GM18499 (cell line): ENCODE measurements around the gene FCRL2.

ENCODE experiments used
- ATAC-seq: cut with Tn5 transposase; IDR thresholded peaks from one replicate; pipeline ENCODE4 v1.9.1; 2021; ENCODE audit warnings: moderate number of reproducible peaks; ENCODE audit not compliant: insufficient read depth, unreplicated experiment

Gene FCRL2

GRCh38 chr1:157776971-157777391 is at the start of gene FCRL2:
TSS of gene FCRL2 (minus strand) at chr1:157777132. CDS start at chr1:157777073, 59 bp downstream.
- peak; percentile 53 for ATAC-seq

- no peak for ATAC-seq
Observed at GRCh38 chr1:157820299-157820698, 43.4 kb upstream of the FCRL2 start.

GRCh38 chr1:157819896-157820295 is 43.0 kb upstream of the FCRL2 start, which contains the start of gene FCRL1:
TSS of gene FCRL1 (minus strand) at chr1:157820120. CDS start at chr1:157820037, 83 bp downstream.
- ATAC-seq: no peak

- no peak for ATAC-seq
Observed at GRCh38 chr1:157819215-157819614, 42.3 kb upstream of the FCRL2 start.

GRCh38 chr1:157813269-157813668 is 36.3 kb upstream of the FCRL2 start:
- ATAC-seq: no peak

- ATAC-seq: peak; percentile 77
Observed at GRCh38 chr1:157806431-157807149, 29.7 kb upstream of the FCRL2 start.

GRCh38 chr1:157803851-157804250 is 26.9 kb upstream of the FCRL2 start:
- ATAC-seq: no peak

GRCh38 chr1:157799996-157800395 is 23.1 kb upstream of the FCRL2 start:
- ATAC-seq: no peak

- no peak for ATAC-seq
Observed at GRCh38 chr1:157798211-157798610, 21.3 kb upstream of the FCRL2 start.

- ATAC-seq: no peak
Observed at GRCh38 chr1:157785248-157785647, 8.3 kb upstream of the FCRL2 start.

- ATAC-seq: no peak
Observed at GRCh38 chr1:157784801-157785200, 7.9 kb upstream of the FCRL2 start.

GRCh38 chr1:157782931-157783330 is 6.0 kb upstream of the FCRL2 start:
- ATAC-seq: no peak

GRCh38 chr1:157781048-157781447 is 4.1 kb upstream of the FCRL2 start:
- ATAC-seq: no peak

GRCh38 chr1:157775101-157775870 is 1.6 kb downstream of the FCRL2 start:
- ATAC-seq: no peak

- ATAC-seq: no peak
Observed at GRCh38 chr1:157774412-157774811, 2.5 kb downstream of the FCRL2 start.

- no peak for ATAC-seq
Observed at GRCh38 chr1:157773493-157774350, 3.2 kb downstream of the FCRL2 start.

GRCh38 chr1:157771661-157772425 is 5.1 kb downstream of the FCRL2 start:
- ATAC-seq: no peak

GRCh38 chr1:157770442-157771043 is 6.4 kb downstream of the FCRL2 start:
- no peak for ATAC-seq

- no peak for ATAC-seq
Observed at GRCh38 chr1:157766792-157767191, 10.1 kb downstream of the FCRL2 start.
